Calu3 (cell line): ENCODE results near the gene OBSCN. TPM values are rescaled to one million over a fixed set of nuclear protein-coding genes. Genes with fewer than 3 reads are reported as not detected.

ENCODE experiments used
- BruUV-seq: library from RNA; stranded (reverse); fragments of 400-500 nt; replicated peaks from 2 replicates; lab custom pipeline; 2021; lab: Mats Ljungman, UMichigan
- CTCF ChIA-PET: fragments of 300-600 bp; sonication (Branson Sonifier 250); formaldehyde crosslinking; loops from one replicate; lab custom pipeline; 2022; ENCODE audit warnings: antibody characterized with exemption; lab: Charles Lee
- DNase-seq: peaks from one replicate; pipeline ENCODE4 v3.0.0; 2022
- H3K27ac Mint-ChIP-seq: one replicate; pipeline ENCODE4 v1.8.0; 2022; ENCODE audit warnings: mixed read lengths; ENCODE audit not compliant: unreplicated experiment
- H3K27me3 Mint-ChIP-seq: one replicate; pipeline ENCODE4 v1.8.0; 2022; ENCODE audit warnings: mixed read lengths; ENCODE audit not compliant: unreplicated experiment
- H3K36me3 Mint-ChIP-seq: one replicate; pipeline ENCODE4 v1.8.0; 2022; ENCODE audit warnings: mild to moderate bottlenecking, moderate library complexity, mixed read lengths; ENCODE audit not compliant: insufficient read depth, unreplicated experiment
- H3K4me1 Mint-ChIP-seq: one replicate; pipeline ENCODE4 v1.8.0; 2022; ENCODE audit warnings: mild to moderate bottlenecking, low read depth, mixed read lengths; ENCODE audit not compliant: unreplicated experiment
- H3K4me3 Mint-ChIP-seq: one replicate; pipeline ENCODE4 v1.8.0; 2022; ENCODE audit warnings: mild to moderate bottlenecking, low read depth, moderate library complexity, mixed read lengths; ENCODE audit not compliant: unreplicated experiment
- H3K9me3 Mint-ChIP-seq: one replicate; pipeline ENCODE4 v1.8.0; 2022; ENCODE audit warnings: low read depth, mixed read lengths; ENCODE audit not compliant: unreplicated experiment
- CTCF ChIP-seq: fragments of 200-600 bp; IDR thresholded peaks from one replicate; pipeline ENCODE4 v1.8.0; 2022; ENCODE audit warnings: antibody characterized with exemption; ENCODE audit not compliant: unreplicated experiment
- intact Hi-C: fragments of 100-400 bp; cut with micrococcal nuclease; formaldehyde crosslinking; loops from one replicate; pipeline ENCODE4 v1.10.0; 2022; ENCODE audit not compliant: unreplicated experiment
- total RNA-seq: library from RNA; stranded (reverse); gene quantifications from 2 replicates; pipeline ENCODE4 v1.2.3, GENCODE V29; 2022

Gene OBSCN
- total RNA-seq, 1 experiment from 2014 or later, result 19.5 TPM

DNA sequence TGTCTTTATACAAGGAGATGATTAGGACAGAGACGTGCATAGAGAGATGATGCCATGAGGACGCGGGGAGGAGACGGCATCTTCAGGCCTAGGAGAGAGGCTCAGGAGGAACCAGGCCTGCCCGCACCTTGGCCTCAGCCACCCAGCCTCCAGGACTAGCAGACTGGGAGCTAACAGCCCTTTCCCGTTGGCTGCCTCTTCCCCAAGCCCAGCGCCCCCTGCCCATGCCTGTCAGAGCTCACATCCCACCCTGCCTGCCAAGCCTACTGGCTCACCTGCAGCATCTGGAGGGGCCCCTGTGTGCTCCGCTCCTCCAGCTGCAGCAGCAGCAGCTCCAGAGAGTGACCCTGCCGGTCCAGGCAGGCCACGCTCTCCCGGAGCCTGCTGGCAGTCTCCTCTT, 202.8 kb downstream of the OBSCN start:
- no TSS peak for BruUV-seq
- H3K4me1 Mint-ChIP-seq, result peaks cover 36% of the 10 kb centered on the region
- no peak for TF ChIP-seq CTCF
- peaks cover 38% of the 10 kb centered on the region for H3K36me3 Mint-ChIP-seq
- no peak for DNase-seq
- H3K9me3 Mint-ChIP-seq, result no peaks in the 10 kb centered on the region
- H3K27ac Mint-ChIP-seq, result no peak overlapping the region
- CTCF ChIA-PET, result no interaction called here
- H3K4me3 Mint-ChIP-seq, result no peak overlapping the region
- H3K27me3 Mint-ChIP-seq, result no peaks in the 10 kb centered on the region
- intact Hi-C loops, result no loop called here

GRCh38 chr1:228411121-228411520, 203.3 kb downstream of the OBSCN start:
- intact Hi-C loops, result no loop called here
- peaks cover 38% of the 10 kb centered on the region for H3K36me3 Mint-ChIP-seq
- H3K4me3 Mint-ChIP-seq, result no peak overlapping the region
- no TSS peak for BruUV-seq
- DNase-seq, result no peak
- no peak for TF ChIP-seq CTCF
- CTCF ChIA-PET, result no interaction called here
- H3K4me1 Mint-ChIP-seq, result peaks cover 36% of the 10 kb centered on the region
- no peak overlapping the region for H3K27ac Mint-ChIP-seq
- H3K27me3 Mint-ChIP-seq, result no peaks in the 10 kb centered on the region
- no peaks in the 10 kb centered on the region for H3K9me3 Mint-ChIP-seq

DNA sequence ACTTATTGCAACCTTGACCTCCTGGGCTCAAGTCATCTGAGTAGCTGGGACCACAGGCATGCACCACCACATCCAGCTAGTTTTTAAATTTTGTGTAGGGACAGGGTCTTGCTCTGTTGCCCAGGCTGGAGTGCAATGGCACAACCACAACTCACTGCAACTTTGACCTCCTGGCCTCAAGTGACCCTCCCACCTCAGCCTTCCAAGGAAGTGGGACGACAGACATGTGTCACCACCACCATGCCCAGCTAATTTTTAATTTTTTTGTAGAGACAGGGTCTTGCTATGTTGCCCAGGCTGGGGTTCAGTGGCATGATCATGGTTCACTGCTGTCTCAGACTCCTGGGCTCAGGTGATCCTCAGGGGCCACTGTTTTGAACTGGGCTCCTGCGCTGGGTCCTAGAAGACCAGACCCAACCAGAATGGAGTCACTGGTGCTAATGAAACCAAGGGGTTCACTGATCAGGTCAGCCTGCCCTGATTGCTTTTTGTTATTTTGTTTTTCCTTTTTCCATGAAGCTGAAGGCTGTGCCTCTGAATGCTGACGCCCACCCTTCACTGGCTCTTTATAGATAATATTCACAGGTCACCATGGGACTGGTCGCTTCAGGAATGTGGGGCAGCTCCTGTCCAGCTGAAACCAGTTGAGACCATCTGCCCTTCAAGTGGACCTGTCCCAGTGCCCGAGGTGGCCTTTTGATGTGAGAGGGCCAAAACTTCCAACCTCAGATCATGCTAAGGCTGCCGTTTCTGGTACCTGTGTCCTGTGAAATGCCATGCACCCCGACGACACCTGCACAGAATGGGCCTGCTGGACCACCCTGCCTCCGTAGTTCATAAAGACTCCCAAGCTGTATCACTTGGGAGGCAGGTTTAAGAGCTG, 203.9 kb downstream of the OBSCN start:
- CTCF ChIA-PET, result interaction anchor here (0.6 to 0.7 kb wide), 3 partner anchors 46 to 407 kb away, joined by 3 to 7 read pairs (median 5); a partner anchor contains a TSS

More for the DNA sequence above, 203.9 kb downstream of the OBSCN start:
- no peak for DNase-seq
- no peaks in the 10 kb centered on the region for H3K27me3 Mint-ChIP-seq
- H3K4me1 Mint-ChIP-seq, result peaks cover 38% of the 10 kb centered on the region
- intact Hi-C loops, result no loop called here
- BruUV-seq, result no TSS peak
- H3K4me3 Mint-ChIP-seq, result no peak overlapping the region
- no peak for TF ChIP-seq CTCF
- H3K27ac Mint-ChIP-seq, result no peak overlapping the region
- H3K9me3 Mint-ChIP-seq, result no peaks in the 10 kb centered on the region
- H3K36me3 Mint-ChIP-seq, result peaks cover 38% of the 10 kb centered on the region
